Left lung (tissue), 10 donors: ENCODE results near the gene STK10. TPM values are rescaled to one million over a fixed set of nuclear protein-coding genes. Genes with fewer than 3 reads are reported as not detected.

ENCODE experiments used
- ATAC-seq: fragments of 200-7000 bp; cut with Tn5 transposase; one replicate; pipeline ENCODE4 v1.9.1; 2020; ENCODE audit warnings: moderate library complexity
- DNase-seq, 4 donors: peaks; one replicate each; pipeline ENCODE4 v3.0.0-alpha.2; 2013 to 2020
- H3K27ac ChIP-seq, 2 donors: fragments of 200-600 bp; sonication (generic) in 1 of 2; one replicate each; pipeline versions ENCODE4 v1.5.0 to v1.8.0; 2020 to 2021
- H3K27me3 ChIP-seq, 2 donors: fragments of 200-600 bp; sonication (generic) in 1 of 2; one replicate each; pipeline versions ENCODE4 v1.5.0 to v1.8.0; 2020 to 2021
- H3K36me3 ChIP-seq, 2 donors: fragments of 200-600 bp; sonication (generic) in 1 of 2; one replicate each; pipeline versions ENCODE4 v1.5.0 to v1.8.0; 2020 to 2021
- H3K4me1 ChIP-seq, 2 donors: fragments of 200-600 bp; one replicate each; pipeline ENCODE4 v1.8.0; 2021
- H3K4me3 ChIP-seq, 2 donors: fragments of 200-600 bp; sonication (generic) in 1 of 2; one replicate each; pipeline versions ENCODE4 v1.5.0 to v1.8.0; 2020 to 2021; ENCODE audit warnings: mild to moderate bottlenecking in 1 of 2
- H3K9me3 ChIP-seq, 2 donors: fragments of 200-600 bp; sonication (generic) in 1 of 2; one replicate each; pipeline versions ENCODE4 v1.5.0 to v1.8.0; 2020 to 2021
- CTCF ChIP-seq, 2 donors: fragments of 200-600 bp; sonication (generic) in 1 of 2; IDR thresholded peaks; one replicate each; pipeline versions ENCODE4 v1.5.0 to v1.8.0; 2021; ENCODE audit warnings: antibody characterized with exemption in 2 of 2
- intact Hi-C, 2 donors: fragments of 100-400 bp; cut with DNase I; formaldehyde crosslinking; loops; one replicate each; pipeline versions ENCODE4 v1.11.2 to v1.14.2; 2022
- polyA plus RNA-seq, 6 donors: library from polyadenylated mRNA; unstranded; fragments of 120-200 nt; gene quantifications; one replicate each; pipeline ENCODE4 v1.2.1, GENCODE V29; 2013; ENCODE audit not compliant: insufficient read length in 6 of 6
- total RNA-seq, 2 donors: library from RNA; stranded (reverse); fragmentation: NEBNext Ultra II Directional; extraction: Animal tissue kit (Norgen Biotek cat#: 25700); gene quantifications; one replicate each; pipeline ENCODE4 v1.2.1, GENCODE V29; 2021
- donor health status: DM: no; HTN: yes; CAD: no.
- donor health status: DM: no; HTN: no; CAD: no.

The STK10 gene
- total and polyA plus RNA-seq, 8 donors = 18.6 to 83.2 (median 21.9) TPM

- DNase-seq = peak in 2 of 4 donors; percentile 72 to 87
- peak; percentile 59 for ATAC-seq
- intact Hi-C loops = loop anchor here in 1 of 2 donors (5.0 to 10.0 kb wide), 2 partner anchors 81 to 188 kb away; partner anchors contain the start of gene STK10
- Histone ChIP-seq H3K9me3 (no peaks in the 10 kb centered on the region), H3K4me3 (no peak overlapping the region), H3K27me3 (no peaks in the 10 kb centered on the region), H3K36me3 (peaks cover 0 to 50% of the 10 kb centered on the region in 2 donors), H3K4me1 (peaks cover 7 to 76% of the 10 kb centered on the region in 2 donors), H3K27ac (peak overlapping the region in 1 of 2 donors; percentile 13)
- TF ChIP-seq CTCF (IDR thresholded peaks at IDR 0.05) = peak; percentile 93 to 95
Observed at GRCh38 chr5:172106511-172107356, 81.3 kb downstream of the STK10 start.

GRCh38 chr5:172105811-172106210 is 82.2 kb downstream of the STK10 start:
- Histone ChIP-seq H3K9me3 (no peaks in the 10 kb centered on the region), H3K4me3 (no peak overlapping the region), H3K36me3 (peaks cover 0 to 59% of the 10 kb centered on the region in 2 donors), H3K27me3 (no peaks in the 10 kb centered on the region), H3K27ac (no peak overlapping the region), H3K4me1 (peaks cover 7 to 67% of the 10 kb centered on the region in 2 donors)
- intact Hi-C loops = loop anchor here in 1 of 2 donors (5.0 to 10.0 kb wide), 2 partner anchors 81 to 189 kb away; partner anchors contain the start of gene STK10
- DNase-seq (no peak), ATAC-seq (no peak)
- no peak for TF ChIP-seq CTCF (IDR thresholded peaks at IDR 0.05)

- no peaks in the 10 kb centered on the region for H3K9me3 ChIP-seq
- DNase-seq (no peak), ATAC-seq (no peak)
- no peaks in the 10 kb centered on the region for H3K27me3 ChIP-seq
- H3K4me3 ChIP-seq = no peak overlapping the region
- TF ChIP-seq CTCF (IDR thresholded peaks at IDR 0.05) = no peak
- intact Hi-C loops = loop anchor here in 1 of 2 donors (5.0 to 10.0 kb wide), 2 partner anchors 82 to 190 kb away; partner anchors contain the start of gene STK10
- H3K27ac ChIP-seq = no peak overlapping the region
- H3K36me3 ChIP-seq = peaks cover 0 to 67% of the 10 kb centered on the region in 2 donors
- H3K4me1 ChIP-seq = peaks cover 7 to 59% of the 10 kb centered on the region in 2 donors
Observed at GRCh38 chr5:172104801-172105701, 83.0 kb downstream of the STK10 start.

- ATAC-seq = no peak
- peaks cover 7 to 49% of the 10 kb centered on the region in 2 donors for H3K4me1 ChIP-seq
- no peak for DNase-seq
- peaks cover 0 to 73% of the 10 kb centered on the region in 2 donors for H3K36me3 ChIP-seq
- TF ChIP-seq CTCF (IDR thresholded peaks at IDR 0.05) = no peak
- peak overlapping the region in 1 of 2 donors; percentile 28 for H3K27ac ChIP-seq
- intact Hi-C loops = loop anchor here in 1 of 2 donors (10.0 kb wide), 1 partner anchor 191 kb away; no protein-coding TSS in a partner anchor
- no peak overlapping the region for H3K4me3 ChIP-seq
- H3K27me3 ChIP-seq = no peaks in the 10 kb centered on the region
- no peaks in the 10 kb centered on the region for H3K9me3 ChIP-seq
Observed at GRCh38 chr5:172104021-172104420, 84.0 kb downstream of the STK10 start.
